Astrocyte (in vitro differentiated cells and primary cell): ENCODE measurements around the gene SCN2A. TPM values are rescaled to one million over a fixed set of nuclear protein-coding genes. Genes with fewer than 3 reads are reported as not detected.
A peak's percentile ranks its signal among the peaks of the same experiment; 100 is the strongest.

Source experiments
- DNase-seq: peaks from one replicate; pipeline ENCODE4 v3.0.0-alpha.2; 2010; ENCODE audit warnings: low read depth
- FAIRE-seq: peaks from 2 replicates; lab custom pipeline; 2011; peaks lifted over from hg19 to GRCh38; lab: Jason Lieb, UNC
- H2AFZ ChIP-seq: 2 replicates; pipeline ENCODE4 v1.6.0; 2012; ENCODE audit warnings: low read depth, low read length, inconsistent platforms
- H3K27ac ChIP-seq: 2 replicates; pipeline ENCODE4 v1.5.1; 2011; ENCODE audit warnings: low read depth, low read length, inconsistent platforms
- H3K27me3 ChIP-seq: 2 replicates; pipeline ENCODE4 v1.6.0; 2011; ENCODE audit warnings: low read length, inconsistent platforms; ENCODE audit not compliant: insufficient read depth
- H3K36me3 ChIP-seq: 2 replicates; pipeline ENCODE4 v1.5.1; 2011; ENCODE audit warnings: low read length, inconsistent platforms; ENCODE audit not compliant: insufficient read depth
- H3K4me1 ChIP-seq: 2 replicates; pipeline ENCODE4 v1.5.1; 2011; ENCODE audit warnings: low read length, inconsistent platforms; ENCODE audit not compliant: insufficient read depth
- H3K4me2 ChIP-seq: 2 replicates; pipeline ENCODE4 v1.6.0; 2012; ENCODE audit warnings: low read length, inconsistent platforms
- H3K4me3 ChIP-seq: 2 replicates; pipeline ENCODE4 v1.5.1; 2011; ENCODE audit warnings: low read depth, mild to moderate bottlenecking, low read length, inconsistent platforms; ENCODE audit not compliant: insufficient read depth
- H3K79me2 ChIP-seq: 2 replicates; pipeline ENCODE4 v1.6.0; 2012; ENCODE audit warnings: mild to moderate bottlenecking, low read length, inconsistent platforms; ENCODE audit not compliant: insufficient read depth
- H3K9ac ChIP-seq: 2 replicates; pipeline ENCODE4 v1.6.0; 2012; ENCODE audit warnings: mild to moderate bottlenecking, low read length, inconsistent platforms
- H3K9me3 ChIP-seq: 2 replicates; pipeline ENCODE4 v1.5.1; 2012; ENCODE audit warnings: low read depth, mild to moderate bottlenecking, low read length, inconsistent platforms; ENCODE audit not compliant: insufficient read depth
- H4K20me1 ChIP-seq: 2 replicates; pipeline ENCODE4 v1.6.0; 2012; ENCODE audit warnings: low read length, inconsistent platforms; ENCODE audit not compliant: insufficient read depth
- H3K27ac Mint-ChIP-seq: one replicate; pipeline ENCODE4 v1.8.0; 2021; ENCODE audit warnings: mild to moderate bottlenecking, mixed read lengths; ENCODE audit not compliant: unreplicated experiment
- H3K27me3 Mint-ChIP-seq: one replicate; pipeline ENCODE4 v1.8.0; 2021; ENCODE audit warnings: low read depth, mixed read lengths; ENCODE audit not compliant: unreplicated experiment
- H3K36me3 Mint-ChIP-seq: one replicate; pipeline ENCODE4 v1.8.0; 2021; ENCODE audit warnings: low read depth, mixed read lengths; ENCODE audit not compliant: unreplicated experiment
- H3K4me1 Mint-ChIP-seq: one replicate; pipeline ENCODE4 v1.8.0; 2021; ENCODE audit warnings: low read depth, mixed read lengths; ENCODE audit not compliant: unreplicated experiment
- H3K4me3 Mint-ChIP-seq: one replicate; pipeline ENCODE4 v1.8.0; 2021; ENCODE audit warnings: mild to moderate bottlenecking, moderate library complexity, mixed read lengths; ENCODE audit not compliant: unreplicated experiment
- H3K9me3 Mint-ChIP-seq: one replicate; pipeline ENCODE4 v1.8.0; 2021; ENCODE audit warnings: mild to moderate bottlenecking, mixed read lengths; ENCODE audit not compliant: unreplicated experiment
- EZH2 ChIP-seq: IDR thresholded peaks from 2 replicates; pipeline ENCODE4 v1.6.1; 2012; ENCODE audit warnings: mild to moderate bottlenecking, low read length, inconsistent platforms; ENCODE audit not compliant: insufficient read depth
- total RNA-seq: library from RNA; stranded (reverse); gene quantifications from 2 replicates; pipeline ENCODE4 v1.2.1, GENCODE V29; 2021
- TF ChIP-seq, protein P1 (sequence below): IDR thresholded peaks from 2 replicates; pipeline ENCODE4 v1.5.1; 2011; ENCODE audit warnings: low read depth, mild to moderate bottlenecking, inconsistent platforms, low read length, moderate library complexity; ENCODE audit not compliant: insufficient read depth

Gene SCN2A
- total RNA-seq, 1 donor from 2014 or later, result 7.5 TPM

DNA sequence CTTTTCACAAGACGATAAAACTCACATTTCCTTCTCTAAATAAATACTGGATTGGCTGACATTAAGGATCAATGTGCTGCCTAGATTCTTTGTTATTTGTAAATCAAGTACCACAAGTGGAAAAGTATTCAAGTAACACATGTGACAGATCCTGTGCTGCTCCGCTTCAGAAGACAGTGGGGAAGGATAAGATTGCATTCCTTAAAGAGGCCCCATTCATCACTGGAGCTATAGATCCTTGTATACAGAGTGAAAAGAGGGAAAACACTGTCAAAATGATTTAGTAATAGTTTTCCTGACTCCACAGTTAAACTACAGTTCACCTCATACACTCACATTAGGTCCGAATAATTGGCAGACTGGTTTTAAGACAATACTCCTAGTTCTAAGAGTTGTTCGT is 122.3 kb downstream of the SCN2A start:
- TF ChIP-seq EZH2, result no peak
- TF ChIP-seq, protein P1, sequence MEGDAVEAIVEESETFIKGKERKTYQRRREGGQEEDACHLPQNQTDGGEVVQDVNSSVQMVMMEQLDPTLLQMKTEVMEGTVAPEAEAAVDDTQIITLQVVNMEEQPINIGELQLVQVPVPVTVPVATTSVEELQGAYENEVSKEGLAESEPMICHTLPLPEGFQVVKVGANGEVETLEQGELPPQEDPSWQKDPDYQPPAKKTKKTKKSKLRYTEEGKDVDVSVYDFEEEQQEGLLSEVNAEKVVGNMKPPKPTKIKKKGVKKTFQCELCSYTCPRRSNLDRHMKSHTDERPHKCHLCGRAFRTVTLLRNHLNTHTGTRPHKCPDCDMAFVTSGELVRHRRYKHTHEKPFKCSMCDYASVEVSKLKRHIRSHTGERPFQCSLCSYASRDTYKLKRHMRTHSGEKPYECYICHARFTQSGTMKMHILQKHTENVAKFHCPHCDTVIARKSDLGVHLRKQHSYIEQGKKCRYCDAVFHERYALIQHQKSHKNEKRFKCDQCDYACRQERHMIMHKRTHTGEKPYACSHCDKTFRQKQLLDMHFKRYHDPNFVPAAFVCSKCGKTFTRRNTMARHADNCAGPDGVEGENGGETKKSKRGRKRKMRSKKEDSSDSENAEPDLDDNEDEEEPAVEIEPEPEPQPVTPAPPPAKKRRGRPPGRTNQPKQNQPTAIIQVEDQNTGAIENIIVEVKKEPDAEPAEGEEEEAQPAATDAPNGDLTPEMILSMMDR, result no peak
- peaks cover 8% of the 10 kb centered on the region for H3K4me1 ChIP-seq
- H3K27me3 Mint-ChIP-seq, result no peaks in the 10 kb centered on the region
- no peak for FAIRE-seq
- no peak overlapping the region for H3K9ac ChIP-seq
- no peak overlapping the region for H3K27ac ChIP-seq
- H3K9me3 Mint-ChIP-seq, result no peaks in the 10 kb centered on the region
- H3K79me2 ChIP-seq, result no peaks in the 10 kb centered on the region
- H3K27ac Mint-ChIP-seq, result no peak overlapping the region
- no peak overlapping the region for H3K4me3 Mint-ChIP-seq
- H3K36me3 Mint-ChIP-seq, result no peaks in the 10 kb centered on the region
- DNase-seq, result no peak
- H3K4me3 ChIP-seq, result no peak overlapping the region
- no peak overlapping the region for H3K4me2 ChIP-seq
- H4K20me1 ChIP-seq, result no peaks in the 10 kb centered on the region
- H3K36me3 ChIP-seq, result no peaks in the 10 kb centered on the region
- H3K9me3 ChIP-seq, result no peaks in the 10 kb centered on the region
- peaks cover 6% of the 10 kb centered on the region for H3K4me1 Mint-ChIP-seq
- H2AFZ ChIP-seq, result no peak overlapping the region
- H3K27me3 ChIP-seq, result no peaks in the 10 kb centered on the region

DNA sequence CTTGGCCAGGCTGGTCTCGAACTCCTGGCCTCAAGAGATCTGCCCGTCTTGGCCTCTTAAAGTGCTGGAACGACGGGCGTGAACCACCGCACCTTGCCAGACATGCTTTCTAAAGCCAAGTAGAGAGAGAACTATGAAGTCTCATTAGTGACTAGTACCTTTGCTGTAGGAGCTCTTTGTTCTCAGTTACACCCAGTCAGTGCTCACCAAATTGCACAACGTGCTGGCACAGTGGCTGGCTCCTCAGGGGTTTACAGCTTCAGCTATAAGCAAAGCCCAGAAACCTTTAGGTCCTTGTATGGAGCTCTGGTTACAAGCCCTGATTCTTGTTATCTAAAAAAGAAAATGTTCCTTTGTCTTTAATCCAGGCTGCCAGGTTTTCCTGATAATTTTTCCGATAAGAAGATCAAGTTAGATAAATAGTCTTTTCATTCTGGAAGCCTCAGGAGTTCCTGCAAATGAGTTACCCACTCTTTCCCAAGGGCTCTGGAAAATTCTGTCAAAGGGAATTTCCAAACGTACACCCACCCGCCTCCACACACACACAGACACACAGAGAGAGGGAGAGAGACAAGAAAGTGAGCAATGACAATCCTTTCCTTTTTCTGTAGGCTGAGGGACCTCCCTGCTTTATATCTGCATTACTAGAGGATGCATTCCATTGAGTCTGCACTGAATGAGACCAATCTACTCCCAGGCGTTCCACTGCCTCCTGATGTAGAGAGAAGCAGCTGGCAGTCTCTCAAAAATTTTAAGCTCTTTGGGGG is 130.1 kb downstream of the SCN2A start:
- Mint-ChIP-seq H3K27ac (no peak overlapping the region), H3K9me3 (no peaks in the 10 kb centered on the region), H3K4me1 (peaks cover 6% of the 10 kb centered on the region), H3K4me3 (no peak overlapping the region), H3K27me3 (no peaks in the 10 kb centered on the region), H3K36me3 (no peaks in the 10 kb centered on the region)
- Histone ChIP-seq H3K9ac (no peak overlapping the region), H3K79me2 (no peaks in the 10 kb centered on the region), H4K20me1 (no peaks in the 10 kb centered on the region), H3K36me3 (no peaks in the 10 kb centered on the region), H2AFZ (no peak overlapping the region), H3K27me3 (no peaks in the 10 kb centered on the region), H3K4me1 (peaks cover 3% of the 10 kb centered on the region), H3K4me3 (no peak overlapping the region), H3K4me2 (no peak overlapping the region), H3K27ac (no peak overlapping the region), H3K9me3 (no peaks in the 10 kb centered on the region)
- DNase-seq, result peak; percentile 25
- FAIRE-seq, result no peak
- TF ChIP-seq EZH2, result no peak
- TF ChIP-seq, protein P1, result no peak

DNA sequence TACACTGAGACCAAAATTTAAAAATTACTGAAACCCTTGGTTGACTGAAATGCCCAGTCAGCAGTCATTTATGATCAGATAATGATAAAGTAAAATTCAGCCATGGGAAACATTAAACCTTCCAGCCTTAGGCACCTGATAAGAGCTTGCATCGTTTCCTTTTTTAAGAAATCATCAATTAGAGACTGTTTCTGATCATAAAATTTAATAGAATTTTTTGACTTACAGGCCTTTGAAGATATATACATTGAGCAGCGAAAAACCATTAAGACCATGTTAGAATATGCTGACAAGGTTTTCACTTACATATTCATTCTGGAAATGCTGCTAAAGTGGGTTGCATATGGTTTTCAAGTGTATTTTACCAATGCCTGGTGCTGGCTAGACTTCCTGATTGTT is 130.7 kb downstream of the SCN2A start:
- Histone ChIP-seq H2AFZ (no peak overlapping the region), H3K4me2 (no peak overlapping the region), H3K27ac (no peak overlapping the region), H3K9me3 (no peaks in the 10 kb centered on the region), H4K20me1 (no peaks in the 10 kb centered on the region), H3K9ac (no peak overlapping the region), H3K36me3 (no peaks in the 10 kb centered on the region), H3K79me2 (no peaks in the 10 kb centered on the region), H3K27me3 (no peaks in the 10 kb centered on the region), H3K4me1 (peaks cover 3% of the 10 kb centered on the region), H3K4me3 (no peak overlapping the region)
- Mint-ChIP-seq H3K27ac (no peak overlapping the region), H3K9me3 (no peaks in the 10 kb centered on the region), H3K4me1 (peaks cover 6% of the 10 kb centered on the region), H3K36me3 (no peaks in the 10 kb centered on the region), H3K4me3 (no peak overlapping the region), H3K27me3 (no peaks in the 10 kb centered on the region)
- TF ChIP-seq EZH2, result no peak
- TF ChIP-seq, protein P1, result no peak
- no peak for DNase-seq
- FAIRE-seq, result no peak
